ENCODE results near the gene ST6GALNAC3.

The ST6GALNAC3 gene

DNA sequence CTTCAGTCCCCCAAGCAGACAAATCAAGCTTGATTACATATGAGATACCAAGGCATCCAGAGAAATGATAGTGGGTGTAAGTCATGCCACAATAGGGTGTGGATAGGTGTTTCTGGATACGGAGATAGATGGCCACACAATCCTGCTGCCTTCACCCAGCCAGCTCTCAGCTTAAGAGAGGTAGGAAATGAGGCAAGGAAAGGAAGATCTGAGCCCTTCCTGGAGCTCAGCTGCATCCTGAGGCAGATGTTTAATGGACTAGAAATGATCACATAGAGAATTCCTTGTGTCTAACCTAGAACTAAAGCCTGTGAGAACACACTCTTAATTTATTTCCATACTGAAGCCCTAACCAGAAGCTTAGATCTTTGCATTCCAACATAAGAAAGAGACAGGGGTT lies 210.3 kb downstream of the ST6GALNAC3 start:
- peaks cover 3% of the 10 kb centered on the region; the same call in 1 of the 2 replicates for H3K4me1 ChIP-seq (ENCODE audit: control insufficient read depth, insufficient read depth, low read length)
- H3K4me3 ChIP-seq (ENCODE audit: low read depth, low read length): no peak overlapping the region
- H3K27me3 ChIP-seq (ENCODE audit: control insufficient read depth, insufficient read depth, low read length): no peaks in the 10 kb centered on the region
- no peak overlapping the region for H3K27ac ChIP-seq (ENCODE audit: low read depth, low read length)
- H3K36me3 ChIP-seq (ENCODE audit: control insufficient read depth, insufficient read depth, low read length): no peaks in the 10 kb centered on the region
- no peaks in the 10 kb centered on the region for H3K9me3 ChIP-seq (ENCODE audit: control insufficient read depth, insufficient read depth, low read depth, low read length)
- no peak overlapping the region for H3K9ac ChIP-seq (ENCODE audit: low read length)

GRCh38 chr1:76285578-76286135 lies 211.1 kb downstream of the ST6GALNAC3 start:
- Histone ChIP-seq H3K36me3 (ENCODE audit: control insufficient read depth, insufficient read depth, low read length) (no peaks in the 10 kb centered on the region), H3K9ac (ENCODE audit: low read length) (no peak overlapping the region), H3K27me3 (ENCODE audit: control insufficient read depth, insufficient read depth, low read length) (no peaks in the 10 kb centered on the region), H3K9me3 (ENCODE audit: control insufficient read depth, insufficient read depth, low read depth, low read length) (no peaks in the 10 kb centered on the region), H3K27ac (ENCODE audit: low read depth, low read length) (no peak overlapping the region), H3K4me3 (ENCODE audit: low read depth, low read length) (no peak overlapping the region), H3K4me1 (ENCODE audit: control insufficient read depth, insufficient read depth, low read length) (peaks cover 6% of the 10 kb centered on the region)

- no peaks in the 10 kb centered on the region for H3K9me3 ChIP-seq (ENCODE audit: control insufficient read depth, insufficient read depth, low read depth, low read length)
- H3K4me1 ChIP-seq (ENCODE audit: control insufficient read depth, insufficient read depth, low read length): peaks cover 13% of the 10 kb centered on the region
- no peak overlapping the region for H3K9ac ChIP-seq (ENCODE audit: low read length)
- no peaks in the 10 kb centered on the region for H3K36me3 ChIP-seq (ENCODE audit: control insufficient read depth, insufficient read depth, low read length)
- no peak overlapping the region for H3K27ac ChIP-seq (ENCODE audit: low read depth, low read length)
- no peak overlapping the region for H3K4me3 ChIP-seq (ENCODE audit: low read depth, low read length)
- no peaks in the 10 kb centered on the region for H3K27me3 ChIP-seq (ENCODE audit: control insufficient read depth, insufficient read depth, low read length)
Observed at GRCh38 chr1:76287917-76288316, 213.4 kb downstream of the ST6GALNAC3 start.

GRCh38 chr1:76288758-76289483 lies 214.4 kb downstream of the ST6GALNAC3 start:
- Histone ChIP-seq H3K4me3 (ENCODE audit: low read depth, low read length) (no peak overlapping the region), H3K9me3 (ENCODE audit: control insufficient read depth, insufficient read depth, low read depth, low read length) (no peaks in the 10 kb centered on the region), H3K36me3 (ENCODE audit: control insufficient read depth, insufficient read depth, low read length) (no peaks in the 10 kb centered on the region), H3K27me3 (ENCODE audit: control insufficient read depth, insufficient read depth, low read length) (no peaks in the 10 kb centered on the region), H3K27ac (ENCODE audit: low read depth, low read length) (no peak overlapping the region), H3K9ac (ENCODE audit: low read length) (no peak overlapping the region), H3K4me1 (ENCODE audit: control insufficient read depth, insufficient read depth, low read length) (peaks cover 13% of the 10 kb centered on the region)

DNA sequence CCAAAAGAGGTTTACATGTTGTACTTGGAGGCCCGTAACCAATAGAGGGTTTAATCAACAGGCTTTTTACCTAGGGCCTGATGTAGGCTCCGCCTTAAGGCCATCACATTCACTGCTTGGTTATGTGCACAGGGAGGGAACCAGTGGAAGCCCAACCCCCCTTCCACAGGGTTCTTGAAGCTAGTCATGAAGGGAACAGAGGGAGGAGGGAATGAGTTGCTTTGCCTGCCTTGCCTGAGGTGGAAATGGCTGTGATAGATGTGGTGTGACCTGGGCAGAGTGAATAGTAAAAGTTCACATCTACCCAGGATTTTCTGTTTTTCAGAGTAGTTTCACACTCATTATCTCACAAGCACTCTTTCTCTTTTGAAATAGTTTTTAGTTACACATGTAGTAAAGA lies 215.1 kb downstream of the ST6GALNAC3 start:
- Histone ChIP-seq H3K27ac (ENCODE audit: low read depth, low read length) (no peak overlapping the region), H3K9ac (ENCODE audit: low read length) (no peak overlapping the region), H3K4me3 (ENCODE audit: low read depth, low read length) (no peak overlapping the region), H3K9me3 (ENCODE audit: control insufficient read depth, insufficient read depth, low read depth, low read length) (no peaks in the 10 kb centered on the region), H3K4me1 (ENCODE audit: control insufficient read depth, insufficient read depth, low read length) (peaks cover 15% of the 10 kb centered on the region), H3K27me3 (ENCODE audit: control insufficient read depth, insufficient read depth, low read length) (no peaks in the 10 kb centered on the region), H3K36me3 (ENCODE audit: control insufficient read depth, insufficient read depth, low read length) (no peaks in the 10 kb centered on the region)

- Histone ChIP-seq H3K4me3 (ENCODE audit: low read depth, low read length) (no peak overlapping the region), H3K9ac (ENCODE audit: low read length) (no peak overlapping the region), H3K4me1 (ENCODE audit: control insufficient read depth, insufficient read depth, low read length) (peaks cover 19% of the 10 kb centered on the region), H3K27ac (ENCODE audit: low read depth, low read length) (no peak overlapping the region), H3K27me3 (ENCODE audit: control insufficient read depth, insufficient read depth, low read length) (no peaks in the 10 kb centered on the region), H3K9me3 (ENCODE audit: control insufficient read depth, insufficient read depth, low read depth, low read length) (no peaks in the 10 kb centered on the region), H3K36me3 (ENCODE audit: control insufficient read depth, insufficient read depth, low read length) (no peaks in the 10 kb centered on the region)
Observed at GRCh38 chr1:76290271-76290670, 215.7 kb downstream of the ST6GALNAC3 start.

- Histone ChIP-seq H3K27me3 (ENCODE audit: control insufficient read depth, insufficient read depth, low read length) (no peaks in the 10 kb centered on the region), H3K9me3 (ENCODE audit: control insufficient read depth, insufficient read depth, low read depth, low read length) (no peaks in the 10 kb centered on the region), H3K36me3 (ENCODE audit: control insufficient read depth, insufficient read depth, low read length) (no peaks in the 10 kb centered on the region), H3K4me1 (ENCODE audit: control insufficient read depth, insufficient read depth, low read length) (peaks cover 27% of the 10 kb centered on the region), H3K27ac (ENCODE audit: low read depth, low read length) (no peak overlapping the region), H3K9ac (ENCODE audit: low read length) (no peak overlapping the region), H3K4me3 (ENCODE audit: low read depth, low read length) (no peak overlapping the region)
Observed at GRCh38 chr1:76291191-76291590, 216.6 kb downstream of the ST6GALNAC3 start.

- no peak overlapping the region for H3K9ac ChIP-seq (ENCODE audit: low read length)
- no peaks in the 10 kb centered on the region for H3K9me3 ChIP-seq (ENCODE audit: control insufficient read depth, insufficient read depth, low read depth, low read length)
- no peaks in the 10 kb centered on the region for H3K36me3 ChIP-seq (ENCODE audit: control insufficient read depth, insufficient read depth, low read length)
- H3K4me3 ChIP-seq (ENCODE audit: low read depth, low read length): no peak overlapping the region
- H3K27ac ChIP-seq (ENCODE audit: low read depth, low read length): no peak overlapping the region
- H3K4me1 ChIP-seq (ENCODE audit: control insufficient read depth, insufficient read depth, low read length): peaks cover 30% of the 10 kb centered on the region
- no peaks in the 10 kb centered on the region for H3K27me3 ChIP-seq (ENCODE audit: control insufficient read depth, insufficient read depth, low read length)
Observed at GRCh38 chr1:76291737-76292136, 217.2 kb downstream of the ST6GALNAC3 start.

- Histone ChIP-seq H3K27ac (ENCODE audit: low read depth, low read length) (no peak overlapping the region), H3K9ac (ENCODE audit: low read length) (no peak overlapping the region), H3K36me3 (ENCODE audit: control insufficient read depth, insufficient read depth, low read length) (no peaks in the 10 kb centered on the region), H3K4me1 (ENCODE audit: control insufficient read depth, insufficient read depth, low read length) (peaks cover 30% of the 10 kb centered on the region), H3K4me3 (ENCODE audit: low read depth, low read length) (no peak overlapping the region), H3K27me3 (ENCODE audit: control insufficient read depth, insufficient read depth, low read length) (no peaks in the 10 kb centered on the region), H3K9me3 (ENCODE audit: control insufficient read depth, insufficient read depth, low read depth, low read length) (no peaks in the 10 kb centered on the region)
Observed at GRCh38 chr1:76292418-76293184, 218.1 kb downstream of the ST6GALNAC3 start.

GRCh38 chr1:76293831-76294230 lies 219.3 kb downstream of the ST6GALNAC3 start:
- H3K9ac ChIP-seq (ENCODE audit: low read length): no peak overlapping the region
- H3K27me3 ChIP-seq (ENCODE audit: control insufficient read depth, insufficient read depth, low read length): no peaks in the 10 kb centered on the region
- H3K4me3 ChIP-seq (ENCODE audit: low read depth, low read length): no peak overlapping the region
- no peaks in the 10 kb centered on the region for H3K36me3 ChIP-seq (ENCODE audit: control insufficient read depth, insufficient read depth, low read length)
- H3K4me1 ChIP-seq (ENCODE audit: control insufficient read depth, insufficient read depth, low read length): peaks cover 35% of the 10 kb centered on the region
- no peak overlapping the region for H3K27ac ChIP-seq (ENCODE audit: low read depth, low read length)
- no peaks in the 10 kb centered on the region for H3K9me3 ChIP-seq (ENCODE audit: control insufficient read depth, insufficient read depth, low read depth, low read length)

Data from HUES6 (cell line).